Femur (tissue), 1 donor: ENCODE results near the gene SNX1.
"Not testable (repeated sequence)": the region's sequence is repeated elsewhere in the genome, so short reads cannot be mapped to it uniquely, and the experiment has no call there.

ENCODE experiments used
- DNase-seq: peaks from one replicate; pipeline ENCODE4 v3.0.0-alpha.2; 2017

SNX1 gene

DNA sequence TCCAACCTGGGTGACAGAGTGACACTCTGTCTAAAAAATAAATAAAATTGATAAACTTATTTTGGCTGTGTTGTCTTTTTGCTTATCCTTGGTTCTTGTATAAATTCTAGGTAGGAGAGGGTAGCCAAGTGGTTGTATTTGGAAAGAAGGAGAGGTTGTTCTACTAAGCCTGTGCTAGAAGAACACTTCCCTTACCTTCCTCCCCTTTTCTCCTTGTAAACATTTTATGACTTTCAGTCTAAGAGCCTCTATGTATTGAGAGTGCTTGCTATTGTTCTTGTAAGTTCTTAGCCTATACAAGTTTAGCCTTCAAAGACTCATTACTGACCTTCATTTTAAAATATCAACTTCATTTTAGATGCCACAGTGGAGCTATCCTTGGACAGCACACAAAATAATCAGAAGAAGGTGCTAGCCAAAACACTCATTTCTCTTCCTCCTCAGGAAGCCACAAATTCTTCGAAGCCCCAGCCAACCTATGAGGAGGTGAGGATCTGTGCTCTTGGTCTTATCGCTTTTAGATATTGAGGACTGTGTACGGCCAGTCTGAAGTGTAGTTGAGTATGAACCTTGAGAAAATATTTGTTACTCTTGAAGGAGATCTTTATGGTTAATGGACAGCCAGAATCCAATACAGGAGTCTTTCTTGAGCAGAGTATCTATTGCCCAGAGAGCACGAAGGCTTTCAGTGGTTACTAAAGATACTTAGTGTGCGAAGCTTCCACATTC is 22.1 kb downstream of the SNX1 start:
- no peak for DNase-seq

- DNase-seq = not testable (repeated sequence)
Observed at GRCh38 chr15:64120322-64120721, 24.5 kb downstream of the SNX1 start.

GRCh38 chr15:64121614-64122013 is 25.8 kb downstream of the SNX1 start:
- DNase-seq = no peak

- DNase-seq = no peak
Observed at GRCh38 chr15:64122444-64122843, 26.7 kb downstream of the SNX1 start.

- no peak for DNase-seq
Observed at GRCh38 chr15:64122936-64123351, 27.2 kb downstream of the SNX1 start.

DNA sequence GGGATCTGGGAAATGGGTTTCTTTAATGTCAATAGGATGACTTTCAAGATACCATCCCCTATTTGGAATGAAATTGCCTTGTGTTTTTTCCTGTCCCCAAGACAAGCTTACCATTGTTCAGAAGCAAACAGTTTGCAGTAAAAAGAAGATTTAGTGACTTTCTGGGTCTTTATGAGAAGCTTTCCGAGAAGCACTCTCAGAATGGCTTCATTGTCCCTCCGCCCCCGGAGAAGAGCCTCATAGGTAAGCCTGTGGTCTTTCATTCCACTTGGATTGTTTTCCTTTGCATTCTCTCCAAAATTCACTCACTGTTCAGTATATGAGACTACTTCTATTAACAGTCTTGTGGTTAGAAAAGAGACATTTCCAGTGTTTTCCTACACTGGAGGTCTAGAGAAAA is 30.2 kb downstream of the SNX1 start:
- no peak for DNase-seq

- DNase-seq = no peak
Observed at GRCh38 chr15:64127521-64128270, 31.9 kb downstream of the SNX1 start.

GRCh38 chr15:64130159-64130558 is 34.4 kb downstream of the SNX1 start:
- DNase-seq = no peak

DNA sequence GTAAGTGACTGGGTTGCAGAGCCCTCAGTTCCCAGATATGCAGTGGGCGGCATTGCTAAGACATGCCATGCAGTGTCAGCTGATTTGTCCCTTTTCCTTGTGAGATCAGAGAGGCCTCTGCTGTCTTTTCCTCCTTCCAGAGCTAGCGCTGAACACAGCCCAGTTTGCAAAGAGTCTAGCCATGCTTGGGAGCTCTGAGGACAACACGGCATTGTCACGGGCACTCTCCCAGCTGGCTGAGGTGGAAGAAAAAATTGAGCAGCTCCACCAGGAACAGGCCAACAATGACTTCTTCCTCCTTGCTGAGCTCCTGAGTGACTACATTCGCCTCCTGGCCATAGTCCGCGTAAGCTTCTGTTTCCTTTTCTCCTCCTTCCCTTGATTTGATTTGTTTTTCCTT is 35.8 kb downstream of the SNX1 start:
- no peak for DNase-seq

- no peak for DNase-seq
Observed at GRCh38 chr15:64132217-64132616, 36.4 kb downstream of the SNX1 start.

- no peak for DNase-seq
Observed at GRCh38 chr15:64133623-64134344, 38.0 kb downstream of the SNX1 start.

- no peak for DNase-seq
Observed at GRCh38 chr15:64134345-64134829, 38.6 kb downstream of the SNX1 start.

DNA sequence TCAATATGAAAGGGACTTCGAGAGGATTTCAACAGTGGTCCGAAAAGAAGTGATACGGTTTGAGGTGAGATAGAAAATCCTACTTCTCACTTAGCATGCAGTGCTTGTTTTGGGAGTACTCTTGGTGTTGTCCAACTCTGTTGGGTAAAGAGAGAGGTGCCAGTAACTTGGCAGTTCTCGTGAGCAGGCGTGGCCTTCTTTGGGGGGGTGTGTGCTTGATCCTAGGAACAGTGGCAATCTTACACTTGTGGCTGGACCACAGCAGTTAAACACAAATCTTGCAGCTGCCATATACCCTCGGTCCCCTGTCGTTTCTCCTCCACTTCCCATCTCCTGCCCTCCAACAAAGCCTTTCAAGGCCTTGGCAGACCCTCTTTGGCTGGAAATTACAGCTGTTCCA is 40.6 kb downstream of the SNX1 start:
- no peak for DNase-seq

- DNase-seq = no peak
Observed at GRCh38 chr15:64137226-64137833, 41.5 kb downstream of the SNX1 start.

DNA sequence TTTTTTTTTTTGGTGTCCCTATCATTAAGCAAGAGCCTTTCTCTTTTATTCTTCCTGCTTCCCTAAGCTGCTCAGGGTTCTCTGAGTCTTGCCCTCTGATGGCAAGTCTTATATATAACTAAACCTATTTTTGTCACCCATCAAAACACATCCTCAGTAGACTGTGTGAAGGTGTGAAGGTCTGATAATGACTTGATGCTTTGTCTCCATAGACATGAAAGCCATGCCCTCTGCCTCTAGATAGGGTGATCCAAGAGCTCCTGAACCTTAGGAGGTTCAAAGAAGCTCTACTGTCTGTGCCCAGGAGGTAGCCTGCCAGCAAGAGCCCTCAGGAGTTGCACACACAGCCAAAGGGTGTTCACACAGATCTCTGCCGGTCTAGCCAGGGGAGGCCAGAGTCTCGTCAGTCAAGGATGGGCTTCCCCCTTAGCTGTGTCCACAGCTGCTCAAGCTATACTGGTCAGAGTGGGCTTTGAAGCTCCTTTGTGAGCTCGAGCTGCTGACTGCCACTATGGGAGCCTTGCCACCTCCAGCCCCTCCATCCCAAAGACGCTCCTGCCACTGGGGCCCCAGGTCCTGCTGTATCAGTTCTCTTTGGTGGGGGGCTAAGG is 42.7 kb downstream of the SNX1 start:
- no peak for DNase-seq

DNA sequence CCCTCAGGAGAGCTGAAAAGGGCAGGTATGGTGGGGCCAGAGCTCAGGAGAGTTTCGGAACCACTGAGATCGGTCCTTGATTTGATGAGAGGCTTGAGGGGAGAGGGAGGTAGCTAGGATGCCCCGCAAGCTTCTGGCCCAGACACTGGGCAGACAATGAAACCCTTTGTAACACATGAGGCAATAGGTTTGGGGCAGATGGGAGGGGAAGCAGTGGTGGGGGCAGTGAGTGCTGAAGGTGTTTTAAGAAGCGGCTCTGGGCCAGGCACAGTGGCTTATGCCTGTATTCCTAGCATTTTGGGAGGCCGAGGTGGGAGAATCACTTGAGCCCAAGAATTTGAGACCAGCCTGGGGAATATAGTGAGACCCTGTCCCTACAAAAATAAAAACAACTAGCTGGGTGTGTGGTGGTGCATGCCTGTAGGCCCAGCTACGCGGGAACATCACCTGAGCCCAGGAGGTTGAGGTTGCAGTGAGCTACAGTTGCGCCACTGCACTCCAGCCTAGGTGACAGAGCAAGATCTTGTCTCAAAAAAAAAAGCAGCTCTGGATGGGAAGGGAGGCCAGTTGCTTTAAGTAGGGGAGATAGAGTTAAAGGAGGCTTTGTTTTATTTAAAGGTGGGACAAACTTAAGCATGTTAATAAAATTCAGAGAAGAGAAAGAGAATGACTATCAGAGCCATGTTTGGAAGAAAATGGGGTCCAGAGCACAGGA is 46.2 kb downstream of the SNX1 start:
- no peak for DNase-seq

- DNase-seq = no peak
Observed at GRCh38 chr15:64143276-64143675, 47.5 kb downstream of the SNX1 start.

DNA sequence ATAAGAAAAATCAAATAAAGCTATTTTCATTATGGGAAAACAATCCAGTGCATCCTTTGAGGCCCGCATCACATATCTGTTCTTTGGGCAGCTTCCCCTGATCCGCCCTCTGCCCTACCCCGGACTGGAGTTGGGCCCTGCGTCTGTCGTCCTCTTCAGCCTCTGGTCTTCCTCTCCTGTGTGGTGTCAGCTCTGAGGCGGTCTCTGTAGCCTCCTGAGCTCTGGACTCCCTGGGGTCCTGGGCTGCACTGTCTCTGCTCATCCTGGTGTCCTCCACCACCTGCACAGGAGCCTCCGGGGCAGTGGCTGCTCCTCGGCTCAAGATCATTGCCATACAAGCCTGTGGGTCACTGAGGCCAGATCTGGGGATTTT is 48.4 kb downstream of the SNX1 start:
- DNase-seq = no peak

DNA sequence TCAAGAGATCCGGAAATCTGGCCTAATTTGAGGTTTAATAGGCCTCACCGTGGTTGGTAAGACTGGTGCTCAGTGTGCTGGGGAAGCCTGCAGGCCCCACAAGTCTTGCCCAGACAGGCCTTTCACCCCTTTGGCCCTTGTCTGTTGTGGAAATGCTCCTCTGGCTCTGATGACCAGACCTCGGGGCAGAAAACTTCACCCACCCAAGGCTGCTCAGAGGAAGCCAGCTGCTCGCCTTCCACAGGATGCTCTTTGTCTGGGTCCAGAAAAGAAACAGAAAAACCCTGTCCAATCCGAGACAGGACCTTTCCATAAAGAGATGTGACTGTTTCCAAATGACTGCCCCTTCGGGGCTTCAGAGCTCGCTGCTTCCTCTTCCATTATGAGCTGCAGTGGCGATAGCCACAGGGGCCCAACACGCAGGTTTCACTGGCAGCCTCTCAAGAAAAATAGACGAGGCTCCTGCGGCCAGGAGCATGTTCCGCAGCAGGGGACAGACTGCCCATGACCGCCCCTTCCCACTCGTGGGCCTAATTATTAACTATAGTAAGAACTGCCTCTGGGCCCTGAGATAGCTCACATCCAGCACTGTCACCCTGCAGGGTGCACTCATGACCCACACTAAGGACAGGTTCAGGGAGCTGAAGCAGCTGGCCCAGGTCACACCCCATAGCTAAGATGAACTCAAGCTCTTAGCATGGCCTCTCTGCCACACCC is 48.9 kb downstream of the SNX1 start:
- DNase-seq = no peak

DNA sequence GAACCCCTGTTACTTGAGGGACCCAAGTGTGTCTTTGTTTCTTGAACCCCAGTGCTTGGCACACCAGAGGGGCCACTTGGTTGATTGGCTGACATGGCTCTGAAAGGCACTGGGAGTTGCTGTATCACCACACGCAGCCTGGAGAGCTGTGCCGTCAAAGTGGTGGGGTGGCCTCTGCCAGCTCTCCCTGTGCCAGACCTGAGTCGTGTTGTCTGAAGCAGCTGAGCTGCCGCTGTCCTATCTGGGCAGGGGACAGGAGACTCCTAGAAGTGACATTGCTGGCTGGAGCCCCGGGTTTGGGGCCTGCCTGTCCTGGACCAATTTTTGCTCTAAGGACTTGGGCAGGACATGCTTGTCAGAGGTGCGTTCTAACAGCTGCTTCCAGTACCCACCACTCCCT is 50.3 kb downstream of the SNX1 start:
- no peak for DNase-seq

GRCh38 chr15:64146520-64146884 is 50.7 kb downstream of the SNX1 start:
- no peak for DNase-seq
